Colonic mucosa (tissue), 4 donors: ENCODE data around the gene G3BP1. TPM values are rescaled to one million over a fixed set of nuclear protein-coding genes. Genes with fewer than 3 reads are reported as not detected.

Source experiments
- DNase-seq: peaks from one replicate; pipeline ENCODE4 v3.0.0-alpha.2; 2020
- H3K27ac ChIP-seq: fragments of 200-600 bp; one replicate; pipeline ENCODE4 v1.8.0; 2021
- H3K27me3 ChIP-seq: fragments of 200-600 bp; one replicate; pipeline ENCODE4 v1.8.0; 2021
- H3K36me3 ChIP-seq: fragments of 200-600 bp; one replicate; pipeline ENCODE4 v1.8.0; 2021
- H3K4me1 ChIP-seq: fragments of 200-600 bp; one replicate; pipeline ENCODE4 v1.8.0; 2021; ENCODE audit warnings: mild to moderate bottlenecking
- H3K4me3 ChIP-seq: fragments of 200-600 bp; one replicate; pipeline ENCODE4 v1.8.0; 2021
- H3K9ac ChIP-seq, 2 donors: one replicate each; pipeline ENCODE4 v1.7.0; 2013; ENCODE audit warnings: control low read depth in 2 of 2, low read depth in 2 of 2, low read length in 2 of 2
- H3K9me3 ChIP-seq: fragments of 200-600 bp; one replicate; pipeline ENCODE4 v1.8.0; 2021
- intact Hi-C: fragments of 100-400 bp; cut with DNase I; formaldehyde crosslinking; loops from one replicate; pipeline ENCODE4 v1.14.1; 2022
- total RNA-seq, 2 donors: library from RNA; stranded (reverse); fragmentation: NEBNext Ultra II Directional in 1 of 2; extraction: Animal tissue kit (Norgen Biotek cat#: 25700) in 1 of 2; gene quantifications; one replicate each; pipeline ENCODE4 v1.2.1, GENCODE V29; 2021
- TF ChIP-seq, protein P1 (sequence below): fragments of 200-600 bp; IDR thresholded peaks from one replicate; pipeline ENCODE4 v1.8.0; 2022; ENCODE audit warnings: antibody characterized with exemption, mild to moderate bottlenecking
- donor health status: healthy.
- donor health status: DM: no; HTN: no; CAD: no.
- donor health status: DM: no; HTN: no; CAD: no.

The G3BP1 gene
- total RNA-seq, 2 donors from 2014 or later: 136 to 203 TPM

DNA sequence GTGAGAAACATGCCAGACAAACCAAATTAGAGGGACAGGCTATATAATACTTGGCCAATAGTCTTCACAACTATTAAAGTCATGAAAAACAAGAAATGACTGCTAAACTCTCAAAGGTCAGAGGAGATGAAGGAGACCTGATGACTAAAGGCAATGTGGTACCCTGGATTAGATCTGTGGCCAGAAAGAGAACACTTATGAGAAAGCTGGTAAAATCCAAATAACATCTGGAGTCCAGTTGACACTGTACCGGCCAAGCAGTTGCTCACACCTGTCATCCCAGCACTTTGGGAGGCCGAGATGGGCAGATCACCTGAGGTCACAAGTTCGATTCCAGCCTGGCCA lies 37.7 kb upstream of the G3BP1 start:
- Histone ChIP-seq H3K27ac (no peak overlapping the region), H3K4me1 (no peaks in the 10 kb centered on the region), H3K9ac (no peak overlapping the region), H3K4me3 (no peak overlapping the region), H3K27me3 (no peaks in the 10 kb centered on the region), H3K36me3 (no peaks in the 10 kb centered on the region), H3K9me3 (no peaks in the 10 kb centered on the region)
- TF ChIP-seq, protein P1, sequence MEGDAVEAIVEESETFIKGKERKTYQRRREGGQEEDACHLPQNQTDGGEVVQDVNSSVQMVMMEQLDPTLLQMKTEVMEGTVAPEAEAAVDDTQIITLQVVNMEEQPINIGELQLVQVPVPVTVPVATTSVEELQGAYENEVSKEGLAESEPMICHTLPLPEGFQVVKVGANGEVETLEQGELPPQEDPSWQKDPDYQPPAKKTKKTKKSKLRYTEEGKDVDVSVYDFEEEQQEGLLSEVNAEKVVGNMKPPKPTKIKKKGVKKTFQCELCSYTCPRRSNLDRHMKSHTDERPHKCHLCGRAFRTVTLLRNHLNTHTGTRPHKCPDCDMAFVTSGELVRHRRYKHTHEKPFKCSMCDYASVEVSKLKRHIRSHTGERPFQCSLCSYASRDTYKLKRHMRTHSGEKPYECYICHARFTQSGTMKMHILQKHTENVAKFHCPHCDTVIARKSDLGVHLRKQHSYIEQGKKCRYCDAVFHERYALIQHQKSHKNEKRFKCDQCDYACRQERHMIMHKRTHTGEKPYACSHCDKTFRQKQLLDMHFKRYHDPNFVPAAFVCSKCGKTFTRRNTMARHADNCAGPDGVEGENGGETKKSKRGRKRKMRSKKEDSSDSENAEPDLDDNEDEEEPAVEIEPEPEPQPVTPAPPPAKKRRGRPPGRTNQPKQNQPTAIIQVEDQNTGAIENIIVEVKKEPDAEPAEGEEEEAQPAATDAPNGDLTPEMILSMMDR: no peak
- intact Hi-C loops: no loop called here
- no peak for DNase-seq

DNA sequence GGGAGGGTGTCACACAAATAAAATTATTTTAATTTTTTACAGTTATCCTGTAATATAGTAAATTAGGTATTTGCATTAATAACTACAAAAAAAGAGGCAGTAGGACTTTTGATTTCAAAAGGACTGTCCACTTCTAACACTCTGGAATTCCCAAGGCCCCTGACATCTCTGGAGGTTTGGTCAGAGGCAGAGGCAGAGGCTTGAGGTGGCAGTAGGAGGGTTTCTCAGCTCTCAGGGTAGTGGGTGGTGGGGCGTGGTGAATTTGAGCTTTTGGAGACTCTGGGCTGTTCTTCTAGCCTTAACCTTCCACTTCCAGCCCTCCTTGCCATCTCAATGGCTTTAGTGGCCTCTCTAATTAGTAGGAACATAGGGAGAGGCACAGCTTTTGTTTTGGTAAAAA lies 36.1 kb upstream of the G3BP1 start:
- intact Hi-C loops: no loop called here

DNA sequence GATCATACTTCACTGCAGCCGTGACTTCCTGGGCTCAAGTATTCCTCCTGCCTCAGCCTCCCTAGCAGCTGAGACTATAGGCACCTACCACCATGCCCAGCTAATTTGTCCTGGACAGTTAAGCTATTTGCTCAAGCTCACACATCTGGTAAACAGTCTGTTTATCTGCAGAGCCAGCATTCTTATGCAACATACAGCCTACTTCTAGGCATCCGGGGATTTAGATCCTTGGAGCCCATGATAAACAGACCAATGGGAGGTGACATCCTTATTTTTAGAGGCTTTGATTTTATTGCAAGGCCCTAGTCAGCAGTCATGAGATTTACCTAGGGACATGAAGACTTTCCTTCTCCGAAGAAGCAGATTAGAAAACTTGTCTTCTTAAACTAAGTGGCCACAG lies 34.3 kb upstream of the G3BP1 start:
- H3K27me3 ChIP-seq: no peaks in the 10 kb centered on the region
- DNase-seq: no peak
- no peaks in the 10 kb centered on the region for H3K36me3 ChIP-seq
- H3K4me3 ChIP-seq: no peak overlapping the region
- H3K27ac ChIP-seq: no peak overlapping the region
- TF ChIP-seq, protein P1: no peak
- H3K4me1 ChIP-seq: no peaks in the 10 kb centered on the region
- H3K9me3 ChIP-seq: no peaks in the 10 kb centered on the region
- intact Hi-C loops: no loop called here
- no peak overlapping the region for H3K9ac ChIP-seq

More for the DNA sequence above, 36.1 kb upstream of the G3BP1 start:
- Histone ChIP-seq H3K36me3 (no peaks in the 10 kb centered on the region), H3K9ac (no peak overlapping the region), H3K9me3 (no peaks in the 10 kb centered on the region), H3K4me1 (no peaks in the 10 kb centered on the region), H3K4me3 (no peak overlapping the region), H3K27me3 (no peaks in the 10 kb centered on the region), H3K27ac (no peak overlapping the region)
- DNase-seq: no peak
- TF ChIP-seq, protein P1: no peak

DNA sequence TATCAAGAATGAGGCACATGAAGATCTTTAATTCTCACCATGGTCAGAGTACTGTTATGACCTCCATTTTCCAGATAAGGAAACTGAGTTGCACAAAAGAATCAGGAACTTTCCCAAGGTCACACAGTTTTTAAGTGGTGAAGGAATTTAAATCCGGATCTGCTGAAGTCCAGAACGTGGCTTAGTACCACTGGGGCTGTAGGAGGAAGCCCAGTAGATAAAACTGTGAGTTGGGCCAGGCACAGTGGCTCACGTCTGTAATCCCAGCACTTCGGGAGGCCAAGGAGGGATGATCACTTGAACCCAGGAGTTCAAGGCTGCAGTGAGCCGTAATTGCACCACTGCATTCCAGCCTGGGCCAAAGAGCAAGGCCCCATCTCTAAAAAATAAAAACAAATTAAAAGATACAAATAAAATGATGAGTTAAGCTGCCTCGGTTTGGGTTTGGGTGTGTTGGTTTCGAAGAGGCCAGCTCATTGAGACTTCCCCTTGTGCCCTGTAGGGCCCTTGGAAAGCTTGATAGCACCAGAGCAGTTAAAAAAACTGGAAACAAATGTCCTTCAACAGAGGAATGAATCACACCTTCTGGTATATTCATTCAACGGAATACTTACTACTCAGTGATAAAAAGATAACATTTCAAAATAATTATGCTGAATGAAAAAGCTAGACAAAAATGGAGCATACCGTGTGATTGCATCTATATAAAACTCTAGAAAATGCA lies 33.5 kb upstream of the G3BP1 start:
- no peak overlapping the region for H3K9ac ChIP-seq
- intact Hi-C loops: no loop called here
- no peaks in the 10 kb centered on the region for H3K27me3 ChIP-seq
- DNase-seq: no peak
- H3K9me3 ChIP-seq: no peaks in the 10 kb centered on the region
- no peak overlapping the region for H3K27ac ChIP-seq
- TF ChIP-seq, protein P1: no peak
- no peaks in the 10 kb centered on the region for H3K4me1 ChIP-seq
- H3K4me3 ChIP-seq: no peak overlapping the region
- H3K36me3 ChIP-seq: no peaks in the 10 kb centered on the region

DNA sequence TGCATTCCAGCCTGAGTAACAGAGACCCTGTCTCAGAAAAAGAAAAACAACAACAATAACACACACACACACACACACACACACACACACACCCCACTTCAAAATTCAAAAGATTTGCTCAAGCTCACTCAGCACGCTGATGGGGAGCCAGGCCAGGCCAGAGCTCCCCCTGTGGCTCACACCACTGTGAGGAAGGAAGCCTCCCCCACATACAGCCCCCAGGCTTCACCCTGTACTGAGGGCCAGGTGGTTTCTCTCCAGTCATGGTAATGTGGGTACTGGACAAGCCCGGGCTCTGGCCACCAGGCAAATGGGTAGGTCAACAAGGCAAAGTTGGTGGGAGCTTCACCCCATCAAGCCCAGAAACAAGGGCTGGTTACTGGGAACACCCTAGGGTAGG lies 32.4 kb upstream of the G3BP1 start:
- intact Hi-C loops: no loop called here
- H3K36me3 ChIP-seq: no peaks in the 10 kb centered on the region
- peak overlapping the region; percentile 4 for H3K27ac ChIP-seq
- no peak overlapping the region for H3K4me3 ChIP-seq
- H3K9ac ChIP-seq: no peak overlapping the region
- no peak for DNase-seq
- no peaks in the 10 kb centered on the region for H3K27me3 ChIP-seq
- TF ChIP-seq, protein P1: no peak
- no peaks in the 10 kb centered on the region for H3K9me3 ChIP-seq
- no peaks in the 10 kb centered on the region for H3K4me1 ChIP-seq
